GM08714 (cell line): ENCODE measurements around the gene TSPAN14.

Experiments used
- H3K4me3 ChIP-seq: fragments of 200-500 bp; sonication (Bioruptor generic); 2 replicates; pipeline ENCODE4 v1.5.1; 2014; ENCODE audit warnings: mild to moderate bottlenecking, low read length, inconsistent platforms
- ZNF274 ChIP-seq: IDR thresholded peaks from 2 replicates; pipeline ENCODE4 v1.6.1; 2012; ENCODE audit warnings: mild to moderate bottlenecking, low read depth, low read length

The TSPAN14 gene

GRCh38 chr10:80491251-80492102 is 37.4 kb downstream of the TSPAN14 start:
- no peak for TF ChIP-seq ZNF274
- H3K4me3 ChIP-seq, result no peak overlapping the region

GRCh38 chr10:80492848-80493521 is 38.9 kb downstream of the TSPAN14 start:
- no peak overlapping the region for H3K4me3 ChIP-seq
- TF ChIP-seq ZNF274, result no peak

GRCh38 chr10:80493522-80494051 is 39.5 kb downstream of the TSPAN14 start:
- TF ChIP-seq ZNF274, result no peak
- H3K4me3 ChIP-seq, result no peak overlapping the region

GRCh38 chr10:80496555-80497172 is 42.6 kb downstream of the TSPAN14 start:
- no peak overlapping the region for H3K4me3 ChIP-seq
- TF ChIP-seq ZNF274, result no peak

- TF ChIP-seq ZNF274, result no peak
- H3K4me3 ChIP-seq, result no peak overlapping the region
These were observed 43.3 kb downstream of the TSPAN14 start for GRCh38 chr10:80497187-80498077.

- no peak for TF ChIP-seq ZNF274
- no peak overlapping the region for H3K4me3 ChIP-seq
These were observed 44.1 kb downstream of the TSPAN14 start for GRCh38 chr10:80498078-80498832.

GRCh38 chr10:80498833-80499741 is 45.0 kb downstream of the TSPAN14 start:
- H3K4me3 ChIP-seq, result no peak overlapping the region
- no peak for TF ChIP-seq ZNF274

GRCh38 chr10:80500572-80501380 is 46.7 kb downstream of the TSPAN14 start:
- no peak overlapping the region for H3K4me3 ChIP-seq
- TF ChIP-seq ZNF274, result no peak

- no peak overlapping the region for H3K4me3 ChIP-seq
- TF ChIP-seq ZNF274, result no peak
These were observed 47.3 kb downstream of the TSPAN14 start for GRCh38 chr10:80501381-80501912.

- H3K4me3 ChIP-seq, result no peak overlapping the region
- no peak for TF ChIP-seq ZNF274
These were observed 47.9 kb downstream of the TSPAN14 start for GRCh38 chr10:80501913-80502521.
